H9 (cell line): ENCODE measurements around the gene PNMA5. TPM values are rescaled to one million over a fixed set of nuclear protein-coding genes. Genes with fewer than 3 reads are reported as not detected.

Source experiments
- DNase-seq: peaks from one replicate; pipeline ENCODE4 v3.0.0-alpha.2; 2017
- H2AFZ ChIP-seq: one replicate; pipeline ENCODE4 v1.6.1; 2013; ENCODE audit warnings: mild to moderate bottlenecking, low read length, control low read depth, moderate library complexity
- H2AK5ac ChIP-seq: 2 replicates; pipeline ENCODE4 v1.6.1; 2013; ENCODE audit warnings: low read length, control low read depth, mixed read lengths; ENCODE audit not compliant: insufficient read length
- H2BK120ac ChIP-seq: one replicate; pipeline ENCODE4 v1.6.1; 2013; ENCODE audit warnings: low read depth, mild to moderate bottlenecking, low read length, control low read depth, inconsistent platforms; ENCODE audit not compliant: poor library complexity, severe bottlenecking
- H2BK12ac ChIP-seq: 2 replicates; pipeline ENCODE4 v1.6.1; 2013; ENCODE audit warnings: low read length, control low read depth, mixed read lengths, low read depth; ENCODE audit not compliant: insufficient read length
- H2BK15ac ChIP-seq: 2 replicates; pipeline ENCODE4 v1.6.1; 2013; ENCODE audit warnings: low read depth, low read length, control low read depth
- H2BK20ac ChIP-seq: one replicate; pipeline ENCODE4 v1.6.1; 2013; ENCODE audit warnings: low read depth, mild to moderate bottlenecking, low read length, control low read depth, inconsistent platforms; ENCODE audit not compliant: poor library complexity, severe bottlenecking
- H2BK5ac ChIP-seq: 2 replicates; pipeline ENCODE4 v1.6.1; 2013; ENCODE audit warnings: low read length, control low read depth, mixed read lengths; ENCODE audit not compliant: insufficient read length
- H3K14ac ChIP-seq: 2 replicates; pipeline ENCODE4 v1.6.1; 2013; ENCODE audit warnings: low read length, control low read depth; ENCODE audit not compliant: insufficient read depth
- H3K18ac ChIP-seq: 2 replicates; pipeline ENCODE4 v1.6.1; 2013; ENCODE audit warnings: low read depth, mild to moderate bottlenecking, mixed read lengths, low read length, control low read depth; ENCODE audit not compliant: insufficient read length
- H3K23ac ChIP-seq: 2 replicates; pipeline ENCODE4 v1.6.1; 2013; ENCODE audit warnings: low read length, control low read depth, mixed read lengths, low read depth; ENCODE audit not compliant: insufficient read length
- H3K23me2 ChIP-seq: 2 replicates; pipeline ENCODE4 v1.6.1; 2013; ENCODE audit warnings: low read depth, mild to moderate bottlenecking, mixed read lengths, low read length, control low read depth; ENCODE audit not compliant: insufficient read length, poor library complexity, severe bottlenecking
- H3K27ac ChIP-seq: 2 replicates; pipeline ENCODE4 v1.5.1; 2013; ENCODE audit warnings: low read length, control low read depth, mixed read lengths, low read depth; ENCODE audit not compliant: insufficient read length
- H3K27me3 ChIP-seq: 2 replicates; pipeline ENCODE4 v1.6.1; 2013; ENCODE audit warnings: low read length, control low read depth, inconsistent platforms; ENCODE audit not compliant: insufficient read depth
- H3K4ac ChIP-seq: 2 replicates; pipeline ENCODE4 v1.6.1; 2013; ENCODE audit warnings: low read depth, mild to moderate bottlenecking, control low read depth, inconsistent platforms, low read length, moderate library complexity
- H3K4me1 ChIP-seq: 2 replicates; pipeline ENCODE4 v1.6.1; 2013; ENCODE audit warnings: low read length, control low read depth, inconsistent platforms; ENCODE audit not compliant: insufficient read depth
- H3K4me2 ChIP-seq: 2 replicates; pipeline ENCODE4 v1.6.1; 2013; ENCODE audit warnings: low read length, control low read depth, mixed read lengths; ENCODE audit not compliant: insufficient read length, insufficient read depth
- H3K56ac ChIP-seq: 2 replicates; pipeline ENCODE4 v1.6.1; 2013; ENCODE audit warnings: low read depth, mild to moderate bottlenecking, mixed read lengths, low read length, control low read depth; ENCODE audit not compliant: insufficient read length
- H3K79me1 ChIP-seq: 2 replicates; pipeline ENCODE4 v1.6.1; 2013; ENCODE audit warnings: low read depth, mild to moderate bottlenecking, moderate library complexity, low read length, control low read depth, inconsistent platforms; ENCODE audit not compliant: insufficient read depth, poor library complexity, severe bottlenecking
- H3K79me2 ChIP-seq: 2 replicates; pipeline ENCODE4 v1.6.1; 2013; ENCODE audit warnings: low read length, control low read depth, inconsistent platforms; ENCODE audit not compliant: insufficient read depth
- H3K9ac ChIP-seq: 2 replicates; pipeline ENCODE4 v1.6.1; 2013; ENCODE audit warnings: low read length, control low read depth, mixed read lengths; ENCODE audit not compliant: insufficient read length; ENCODE audit errors: extremely low read depth
- H3K9me3 ChIP-seq: one replicate; pipeline ENCODE4 v1.6.1; 2013; ENCODE audit warnings: low read depth, low read length, inconsistent platforms; ENCODE audit not compliant: control insufficient read depth
- H3T11ph ChIP-seq: one replicate; pipeline ENCODE4 v1.6.1; 2013; ENCODE audit warnings: mild to moderate bottlenecking, low read length, control low read depth, inconsistent platforms
- H4K20me1 ChIP-seq: one replicate; pipeline ENCODE4 v1.6.1; 2013; ENCODE audit not compliant: control insufficient read depth, insufficient read length, insufficient read depth
- H4K5ac ChIP-seq: 2 replicates; pipeline ENCODE4 v1.6.1; 2013; ENCODE audit warnings: low read depth, mild to moderate bottlenecking, mixed read lengths, low read length, control low read depth; ENCODE audit not compliant: insufficient read length
- H4K8ac ChIP-seq: replicated peaks from 2 replicates; pipeline ENCODE4 v1.6.1; 2013; ENCODE audit warnings: low read length, control low read depth, mixed read lengths, low read depth; ENCODE audit not compliant: insufficient read length
- H4K91ac ChIP-seq: 2 replicates; pipeline ENCODE4 v1.6.1; 2013; ENCODE audit warnings: low read depth, mild to moderate bottlenecking, moderate library complexity, mixed read lengths, low read length, control low read depth; ENCODE audit not compliant: insufficient read length
- H3K27ac Mint-ChIP-seq, 3 experiments: 2 replicates in 2 of 3; 3 replicates in 1 of 3; pipeline ENCODE4 v1.8.0; 2020 to 2021; ENCODE audit warnings: mixed read lengths in 3 of 3, mild to moderate bottlenecking in 1 of 3, moderate library complexity in 1 of 3
- H3K27me3 Mint-ChIP-seq: 2 replicates; pipeline ENCODE4 v1.8.0; 2021; ENCODE audit warnings: low read depth, mild to moderate bottlenecking, moderate library complexity, mixed read lengths
- H3K36me3 Mint-ChIP-seq, 3 experiments: 2 replicates in 2 of 3; 3 replicates in 1 of 3; pipeline ENCODE4 v1.8.0; 2020 to 2021; ENCODE audit warnings: low read depth in 3 of 3, mixed read lengths in 3 of 3; ENCODE audit not compliant: insufficient read depth in 1 of 3
- H3K4me1 Mint-ChIP-seq, 2 experiments: 2 replicates each; pipeline ENCODE4 v1.8.0; 2020; ENCODE audit warnings: mixed read lengths in 2 of 2
- H3K4me3 Mint-ChIP-seq, 2 experiments: 2 replicates in 1 of 2; 3 replicates in 1 of 2; pipeline ENCODE4 v1.8.0; 2020 to 2021; ENCODE audit warnings: mild to moderate bottlenecking in 2 of 2, mixed read lengths in 2 of 2, moderate library complexity in 1 of 2
- H3K9me3 Mint-ChIP-seq, 2 experiments: 2 replicates in 1 of 2; 3 replicates in 1 of 2; pipeline ENCODE4 v1.8.0; 2020; ENCODE audit warnings: mild to moderate bottlenecking in 2 of 2, mixed read lengths in 2 of 2, moderate library complexity in 1 of 2
- whole genome bisulfite sequencing: extraction: QIAGEN DNeasy Blood & Tissue Kit; methylation state at CpG from one replicate; pipeline ENCODE4 v1.1.7; 2013; ENCODE audit warnings: missing lambda C conversion rate, low lambda C conversion rate, mixed read lengths; ENCODE audit not compliant: insufficient read length; ENCODE audit errors: extremely low coverage; 5-methylcytosine and 5-hydroxymethylcytosine counted together
- total RNA-seq: library from RNA; stranded (reverse); gene quantifications from 2 replicates; pipeline ENCODE4 v1.2.1, GENCODE V29; 2021
- TF ChIP-seq, protein P1 (sequence below): fragments of 200-600 bp; sonication (generic); conservative IDR thresholded peaks from 3 replicates; pipeline ENCODE4 v1.8.0; 2021; ENCODE audit warnings: antibody characterized with exemption, mild to moderate bottlenecking

PNMA5 gene
- total RNA-seq, 1 experiment from 2014 or later: not detected

DNA sequence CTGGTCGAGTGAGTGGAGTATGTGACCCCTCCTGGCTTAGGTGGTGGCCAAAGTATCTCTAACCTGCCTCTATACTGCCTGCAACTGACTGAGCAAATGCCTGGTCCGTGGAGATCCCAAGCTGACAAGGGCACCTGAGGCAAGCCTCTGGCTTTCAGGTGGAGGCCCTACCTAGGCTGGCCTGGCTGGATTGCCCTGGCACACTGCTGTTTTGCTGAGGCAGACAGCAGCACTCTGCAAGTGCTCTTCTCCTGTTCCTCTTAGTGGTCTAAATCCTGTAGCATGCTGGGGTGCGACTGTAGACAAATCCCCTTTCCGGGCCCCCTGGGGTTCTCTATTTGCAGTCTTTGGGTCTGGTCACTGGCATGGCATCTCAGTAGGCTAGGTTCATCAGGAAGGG is 44.8 kb downstream of the PNMA5 start:
- H2AK5ac ChIP-seq: no peak overlapping the region
- H3K23ac ChIP-seq: no peak overlapping the region
- H3K4me3 Mint-ChIP-seq: no peak overlapping the region
- no CpG with 5 or more reads among the region's 4 CpGs for WGBS
- peaks cover 0 to 13% (median 5%) of the 10 kb centered on the region in 3 experiments; a peak in 5 of 7 replicates for H3K36me3 Mint-ChIP-seq
- H3K4me2 ChIP-seq: no peak overlapping the region
- no peaks in the 10 kb centered on the region for H3K4me1 ChIP-seq
- peaks cover 56 to 64% of the 10 kb centered on the region in 2 experiments for H3K9me3 Mint-ChIP-seq
- H2AFZ ChIP-seq: no peak overlapping the region
- H3K27ac Mint-ChIP-seq: no peak overlapping the region; a peak in 1 of 7 replicates
- H3K4me1 Mint-ChIP-seq: no peaks in the 10 kb centered on the region
- no peak overlapping the region for H2BK12ac ChIP-seq
- no peaks in the 10 kb centered on the region for H3K27me3 ChIP-seq
- no peak for DNase-seq
- H3K23me2 ChIP-seq: no peaks in the 10 kb centered on the region
- no peak overlapping the region for H2BK5ac ChIP-seq
- no peak overlapping the region for H3K9ac ChIP-seq
- H2BK15ac ChIP-seq: no peak overlapping the region
- no peak overlapping the region for H3T11ph ChIP-seq
- H3K27ac ChIP-seq: no peak overlapping the region
- no peak overlapping the region for H2BK120ac ChIP-seq
- H4K91ac ChIP-seq: no peak overlapping the region
- no peak overlapping the region for H3K18ac ChIP-seq
- no peaks in the 10 kb centered on the region for H3K79me2 ChIP-seq
- H4K5ac ChIP-seq: no peak overlapping the region
- H3K14ac ChIP-seq: no peak overlapping the region
- no peak overlapping the region for H3K56ac ChIP-seq
- H4K8ac ChIP-seq: no peak overlapping the region
- peaks cover 46% of the 10 kb centered on the region for H3K9me3 ChIP-seq
- peaks cover 6% of the 10 kb centered on the region; the same call in 1 of the 2 replicates for H3K27me3 Mint-ChIP-seq
- no peaks in the 10 kb centered on the region for H4K20me1 ChIP-seq
- TF ChIP-seq, protein P1, sequence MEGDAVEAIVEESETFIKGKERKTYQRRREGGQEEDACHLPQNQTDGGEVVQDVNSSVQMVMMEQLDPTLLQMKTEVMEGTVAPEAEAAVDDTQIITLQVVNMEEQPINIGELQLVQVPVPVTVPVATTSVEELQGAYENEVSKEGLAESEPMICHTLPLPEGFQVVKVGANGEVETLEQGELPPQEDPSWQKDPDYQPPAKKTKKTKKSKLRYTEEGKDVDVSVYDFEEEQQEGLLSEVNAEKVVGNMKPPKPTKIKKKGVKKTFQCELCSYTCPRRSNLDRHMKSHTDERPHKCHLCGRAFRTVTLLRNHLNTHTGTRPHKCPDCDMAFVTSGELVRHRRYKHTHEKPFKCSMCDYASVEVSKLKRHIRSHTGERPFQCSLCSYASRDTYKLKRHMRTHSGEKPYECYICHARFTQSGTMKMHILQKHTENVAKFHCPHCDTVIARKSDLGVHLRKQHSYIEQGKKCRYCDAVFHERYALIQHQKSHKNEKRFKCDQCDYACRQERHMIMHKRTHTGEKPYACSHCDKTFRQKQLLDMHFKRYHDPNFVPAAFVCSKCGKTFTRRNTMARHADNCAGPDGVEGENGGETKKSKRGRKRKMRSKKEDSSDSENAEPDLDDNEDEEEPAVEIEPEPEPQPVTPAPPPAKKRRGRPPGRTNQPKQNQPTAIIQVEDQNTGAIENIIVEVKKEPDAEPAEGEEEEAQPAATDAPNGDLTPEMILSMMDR: no peak
- no peaks in the 10 kb centered on the region for H3K79me1 ChIP-seq
- no peak overlapping the region for H2BK20ac ChIP-seq
- H3K4ac ChIP-seq: no peak overlapping the region
